Measurements from ENCODE around the gene TMEM208.
A peak's percentile ranks its signal among the peaks of the same experiment; 100 is the strongest.

Gene TMEM208

GRCh38 chr16:67237396-67238277 is 10.7 kb downstream of the TMEM208 start:
- peaks cover 28% of the 10 kb centered on the region for H3K4me1 ChIP-seq (ENCODE audit: control insufficient read depth, insufficient read depth, low read length, poor library complexity, severe bottlenecking)
- peaks cover 74% of the 10 kb centered on the region for H3K36me3 ChIP-seq (ENCODE audit: control insufficient read depth, insufficient read depth, low read length)
- no peaks in the 10 kb centered on the region for H3K9me3 ChIP-seq (ENCODE audit: control insufficient read depth, low read length)
- H3K4me3 ChIP-seq (ENCODE audit: extremely low read depth, insufficient read depth, low read length, poor library complexity, severe bottlenecking): no peak overlapping the region
- H3K27ac ChIP-seq (ENCODE audit: low read depth, low read length, severe bottlenecking): no peak overlapping the region
- WGBS, 2 experiments (ENCODE audit: insufficient coverage in 2 of 2): 90 to 95% methylated on average over 9 to 10 of the region's 16 CpGs

- H3K9me3 ChIP-seq (ENCODE audit: control insufficient read depth, low read length): no peaks in the 10 kb centered on the region
- 80 to 90% methylated on average over 1 to 2 of the region's 3 CpGs for WGBS, 2 experiments (ENCODE audit: insufficient coverage in 2 of 2)
- peaks cover 34% of the 10 kb centered on the region for H3K4me1 ChIP-seq (ENCODE audit: control insufficient read depth, insufficient read depth, low read length, poor library complexity, severe bottlenecking)
- H3K4me3 ChIP-seq (ENCODE audit: extremely low read depth, insufficient read depth, low read length, poor library complexity, severe bottlenecking): no peak overlapping the region
- H3K36me3 ChIP-seq (ENCODE audit: control insufficient read depth, insufficient read depth, low read length): peaks cover 71% of the 10 kb centered on the region
- no peak overlapping the region for H3K27ac ChIP-seq (ENCODE audit: low read depth, low read length, severe bottlenecking)
Measured at GRCh38 chr16:67238278-67238575, 11.3 kb downstream of the TMEM208 start.

- H3K9me3 ChIP-seq (ENCODE audit: control insufficient read depth, low read length): no peaks in the 10 kb centered on the region
- H3K27ac ChIP-seq (ENCODE audit: low read depth, low read length, severe bottlenecking): no peak overlapping the region
- no peak overlapping the region for H3K4me3 ChIP-seq (ENCODE audit: extremely low read depth, insufficient read depth, low read length, poor library complexity, severe bottlenecking)
- H3K36me3 ChIP-seq (ENCODE audit: control insufficient read depth, insufficient read depth, low read length): peaks cover 68% of the 10 kb centered on the region
- 100% methylated on average over 6 of the region's 9 CpGs for WGBS, 2 experiments (ENCODE audit: insufficient coverage in 2 of 2)
- peaks cover 41% of the 10 kb centered on the region for H3K4me1 ChIP-seq (ENCODE audit: control insufficient read depth, insufficient read depth, low read length, poor library complexity, severe bottlenecking)
Measured at GRCh38 chr16:67238806-67239470, 12.0 kb downstream of the TMEM208 start.

- Histone ChIP-seq H3K27ac (ENCODE audit: low read depth, low read length, severe bottlenecking) (peak overlapping the region; percentile 97), H3K9me3 (ENCODE audit: control insufficient read depth, low read length) (no peaks in the 10 kb centered on the region), H3K4me1 (ENCODE audit: control insufficient read depth, insufficient read depth, low read length, poor library complexity, severe bottlenecking) (peaks cover 56% of the 10 kb centered on the region), H3K4me3 (ENCODE audit: extremely low read depth, insufficient read depth, low read length, poor library complexity, severe bottlenecking) (no peak overlapping the region), H3K36me3 (ENCODE audit: control insufficient read depth, insufficient read depth, low read length) (peaks cover 53% of the 10 kb centered on the region)
- 75 to 100% methylated on average over 1 of the region's 4 CpGs for WGBS, 2 experiments (ENCODE audit: insufficient coverage in 2 of 2)
Measured at GRCh38 chr16:67240506-67240905, 13.6 kb downstream of the TMEM208 start.

GRCh38 chr16:67241008-67241900 is 14.3 kb downstream of the TMEM208 start:
- peaks cover 58% of the 10 kb centered on the region for H3K4me1 ChIP-seq (ENCODE audit: control insufficient read depth, insufficient read depth, low read length, poor library complexity, severe bottlenecking)
- no peak overlapping the region for H3K4me3 ChIP-seq (ENCODE audit: extremely low read depth, insufficient read depth, low read length, poor library complexity, severe bottlenecking)
- peak overlapping the region; percentile 97 for H3K27ac ChIP-seq (ENCODE audit: low read depth, low read length, severe bottlenecking)
- peaks cover 45% of the 10 kb centered on the region for H3K36me3 ChIP-seq (ENCODE audit: control insufficient read depth, insufficient read depth, low read length)
- WGBS, 2 experiments (ENCODE audit: insufficient coverage in 2 of 2): 75 to 79% methylated on average over 3 to 6 of the region's 10 CpGs
- no peaks in the 10 kb centered on the region for H3K9me3 ChIP-seq (ENCODE audit: control insufficient read depth, low read length)

GRCh38 chr16:67242138-67242730 is 15.3 kb downstream of the TMEM208 start:
- H3K4me3 ChIP-seq (ENCODE audit: extremely low read depth, insufficient read depth, low read length, poor library complexity, severe bottlenecking): no peak overlapping the region
- peak overlapping the region; percentile 97 for H3K27ac ChIP-seq (ENCODE audit: low read depth, low read length, severe bottlenecking)
- peaks cover 58% of the 10 kb centered on the region for H3K4me1 ChIP-seq (ENCODE audit: control insufficient read depth, insufficient read depth, low read length, poor library complexity, severe bottlenecking)
- H3K36me3 ChIP-seq (ENCODE audit: control insufficient read depth, insufficient read depth, low read length): peaks cover 36% of the 10 kb centered on the region
- no peaks in the 10 kb centered on the region for H3K9me3 ChIP-seq (ENCODE audit: control insufficient read depth, low read length)
- 87 to 93% methylated on average over 3 of the region's 4 CpGs for WGBS, 2 experiments (ENCODE audit: insufficient coverage in 2 of 2)

- peaks cover 67% of the 10 kb centered on the region for H3K4me1 ChIP-seq (ENCODE audit: control insufficient read depth, insufficient read depth, low read length, poor library complexity, severe bottlenecking)
- no peaks in the 10 kb centered on the region for H3K9me3 ChIP-seq (ENCODE audit: control insufficient read depth, low read length)
- H3K27ac ChIP-seq (ENCODE audit: low read depth, low read length, severe bottlenecking): peak overlapping the region; percentile 96
- WGBS, 2 experiments (ENCODE audit: insufficient coverage in 2 of 2): 95 to 98% methylated on average over 4 of the region's 4 CpGs
- no peak overlapping the region for H3K4me3 ChIP-seq (ENCODE audit: extremely low read depth, insufficient read depth, low read length, poor library complexity, severe bottlenecking)
- H3K36me3 ChIP-seq (ENCODE audit: control insufficient read depth, insufficient read depth, low read length): peaks cover 23% of the 10 kb centered on the region
Measured at GRCh38 chr16:67243481-67243880, 16.6 kb downstream of the TMEM208 start.

- Histone ChIP-seq H3K4me1 (ENCODE audit: control insufficient read depth, insufficient read depth, low read length, poor library complexity, severe bottlenecking) (peaks cover 68% of the 10 kb centered on the region), H3K4me3 (ENCODE audit: extremely low read depth, insufficient read depth, low read length, poor library complexity, severe bottlenecking) (peak overlapping the region; percentile 86), H3K9me3 (ENCODE audit: control insufficient read depth, low read length) (no peaks in the 10 kb centered on the region), H3K27ac (ENCODE audit: low read depth, low read length, severe bottlenecking) (peak overlapping the region; percentile 96), H3K36me3 (ENCODE audit: control insufficient read depth, insufficient read depth, low read length) (peaks cover 13% of the 10 kb centered on the region)
- 56 to 72% methylated on average over 4 to 5 of the region's 5 CpGs for WGBS, 2 experiments (ENCODE audit: insufficient coverage in 2 of 2)
Measured at GRCh38 chr16:67244387-67245185, 17.7 kb downstream of the TMEM208 start.

- H3K36me3 ChIP-seq (ENCODE audit: control insufficient read depth, insufficient read depth, low read length): peaks cover 8% of the 10 kb centered on the region
- peak overlapping the region; percentile 86 for H3K4me3 ChIP-seq (ENCODE audit: extremely low read depth, insufficient read depth, low read length, poor library complexity, severe bottlenecking)
- 84 to 88% methylated on average over 3 to 4 of the region's 4 CpGs for WGBS, 2 experiments (ENCODE audit: insufficient coverage in 2 of 2)
Measured at GRCh38 chr16:67245186-67245585, 18.3 kb downstream of the TMEM208 start.

More at GRCh38 chr16:67245186-67245585, 18.3 kb downstream of the TMEM208 start:
- peaks cover 62% of the 10 kb centered on the region for H3K4me1 ChIP-seq (ENCODE audit: control insufficient read depth, insufficient read depth, low read length, poor library complexity, severe bottlenecking)
- H3K27ac ChIP-seq (ENCODE audit: low read depth, low read length, severe bottlenecking): peak overlapping the region; percentile 96
- H3K9me3 ChIP-seq (ENCODE audit: control insufficient read depth, low read length): no peaks in the 10 kb centered on the region
